ENCODE measurements around the gene GLCE. TPM values are rescaled to one million over a fixed set of nuclear protein-coding genes. Genes with fewer than 3 reads are reported as not detected.

The GLCE gene
- total RNA-seq, 1 donor from 2014 or later: 5.6 TPM

DNA sequence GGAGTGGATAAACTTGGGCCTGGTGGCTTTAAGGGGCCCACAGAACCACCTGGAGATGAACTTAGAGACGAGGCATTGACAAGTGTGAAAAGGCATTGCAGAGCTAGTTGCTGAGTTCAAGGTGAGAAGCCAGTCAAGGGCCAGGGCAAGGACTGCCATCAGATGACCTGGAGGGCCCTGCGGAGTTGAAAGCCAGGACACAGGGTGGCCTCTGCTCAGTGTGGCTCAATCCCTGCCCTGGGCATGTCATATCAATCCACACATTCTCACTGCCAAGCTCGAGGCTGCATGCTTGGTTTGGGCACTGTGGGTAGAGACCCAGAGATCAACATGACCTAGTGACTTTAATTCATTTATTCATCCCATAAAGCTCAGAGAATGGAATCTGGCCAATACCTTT, 147.5 kb downstream of the GLCE start:
- ATAC-seq (ENCODE audit: low read depth) (no peak), DNase-seq (no peak)
- no peak for TF ChIP-seq CTCF (IDR thresholded peaks at IDR 0.05)
- H3K4me3 Mint-ChIP-seq: no peak overlapping the region
- H3K9me3 Mint-ChIP-seq: no peaks in the 10 kb centered on the region
- no peaks in the 10 kb centered on the region for H3K36me3 Mint-ChIP-seq (ENCODE audit: low read depth)
- POLR2A ChIA-PET: no interaction called here
- no peaks in the 10 kb centered on the region for H3K4me1 Mint-ChIP-seq
- intact Hi-C loops (cut with micrococcal nuclease): no loop called here
- H3K27ac Mint-ChIP-seq: no peak overlapping the region
- CTCF ChIA-PET: no interaction called here
- peaks cover 14% of the 10 kb centered on the region for H3K27me3 Mint-ChIP-seq

DNA sequence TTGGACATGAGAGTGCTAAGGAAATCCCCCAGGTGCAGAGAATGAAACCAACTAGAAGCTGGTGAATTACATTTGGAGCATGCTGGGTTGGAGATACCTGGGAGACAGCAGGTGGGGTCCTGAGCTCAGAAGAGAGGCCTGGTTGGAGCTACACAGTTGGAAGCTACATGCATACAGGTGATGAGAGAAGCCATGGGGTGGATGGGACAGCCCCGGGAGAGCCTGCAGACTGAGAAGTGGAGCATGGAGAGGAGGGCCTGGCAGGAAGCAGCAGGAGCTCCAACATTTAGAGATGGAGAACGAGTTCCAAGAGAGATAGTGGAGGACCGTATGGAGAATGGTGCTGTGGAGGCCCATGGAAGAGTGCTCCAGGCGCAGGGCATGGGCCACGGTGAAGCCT, 148.5 kb downstream of the GLCE start:
- Mint-ChIP-seq H3K4me3 (no peak overlapping the region), H3K27me3 (peaks cover 15% of the 10 kb centered on the region), H3K27ac (no peak overlapping the region), H3K36me3 (ENCODE audit: low read depth) (no peaks in the 10 kb centered on the region), H3K4me1 (peaks cover 3% of the 10 kb centered on the region), H3K9me3 (no peaks in the 10 kb centered on the region)
- CTCF ChIA-PET: no interaction called here
- POLR2A ChIA-PET: no interaction called here
- no peak for DNase-seq
- ATAC-seq (ENCODE audit: low read depth): no peak
- TF ChIP-seq CTCF (IDR thresholded peaks at IDR 0.05): no peak
- intact Hi-C loops (cut with micrococcal nuclease): no loop called here

DNA sequence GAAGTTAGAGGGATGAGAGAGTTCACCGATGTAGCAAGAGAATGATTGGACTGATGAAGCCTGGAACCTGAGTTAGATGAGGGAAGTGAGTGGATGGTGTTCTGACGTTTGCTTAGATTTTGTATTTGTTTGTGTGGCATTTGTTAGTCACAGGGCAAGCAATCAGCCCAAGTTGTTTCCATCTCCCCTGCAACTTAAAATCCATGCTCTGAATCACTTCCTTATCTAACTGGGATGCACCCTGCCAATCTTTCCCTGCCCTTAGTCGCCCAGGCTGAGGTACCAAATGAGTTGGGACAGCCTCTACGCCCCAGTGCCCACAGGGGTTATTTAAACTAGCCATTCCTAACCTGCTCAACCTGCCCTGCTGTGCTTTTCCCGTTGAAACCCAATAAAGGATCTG, 150.9 kb downstream of the GLCE start:
- POLR2A ChIA-PET: no interaction called here
- ATAC-seq (ENCODE audit: low read depth): no peak
- TF ChIP-seq CTCF (IDR thresholded peaks at IDR 0.05): no peak
- Mint-ChIP-seq H3K4me3 (no peak overlapping the region), H3K4me1 (peaks cover 3% of the 10 kb centered on the region), H3K36me3 (ENCODE audit: low read depth) (no peaks in the 10 kb centered on the region), H3K27ac (no peak overlapping the region), H3K27me3 (peaks cover 11% of the 10 kb centered on the region), H3K9me3 (no peaks in the 10 kb centered on the region)
- no peak for DNase-seq
- intact Hi-C loops (cut with micrococcal nuclease): no loop called here
- CTCF ChIA-PET: no interaction called here

DNA sequence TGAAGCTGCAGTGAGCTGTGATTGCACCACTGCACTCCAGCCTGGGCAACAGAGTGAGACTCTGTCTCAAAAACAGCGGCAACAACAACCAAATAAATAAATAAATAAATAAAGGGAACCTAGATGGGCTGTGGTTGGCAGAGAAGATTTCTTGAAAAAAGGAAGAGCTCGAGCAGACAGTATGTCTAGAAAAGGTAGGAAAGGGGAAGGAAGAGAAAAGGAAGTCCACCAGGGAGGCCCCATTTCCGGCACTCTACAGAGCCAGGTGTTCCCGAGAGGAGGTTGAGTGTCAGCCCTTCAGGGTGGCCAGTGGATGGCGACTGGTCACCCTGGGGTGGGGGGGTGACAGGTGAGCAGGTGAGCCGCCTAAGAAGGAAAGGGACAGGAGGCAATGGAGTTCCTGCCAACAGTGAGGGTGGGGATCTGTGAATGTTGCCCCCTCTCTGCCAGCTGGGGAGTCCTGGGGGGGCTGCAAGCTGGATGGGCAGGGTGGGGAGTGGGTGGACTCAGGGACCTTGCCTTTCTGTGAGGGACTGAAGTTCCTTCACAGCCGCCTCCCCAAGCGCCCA, 153.1 kb downstream of the GLCE start:
- Mint-ChIP-seq H3K27ac (no peak overlapping the region), H3K9me3 (no peaks in the 10 kb centered on the region), H3K36me3 (ENCODE audit: low read depth) (no peaks in the 10 kb centered on the region), H3K27me3 (peaks cover 14% of the 10 kb centered on the region), H3K4me3 (no peak overlapping the region), H3K4me1 (peaks cover 3% of the 10 kb centered on the region)
- ChIA-PET CTCF (no interaction called here), POLR2A (no interaction called here)
- no peak for DNase-seq
- TF ChIP-seq CTCF (IDR thresholded peaks at IDR 0.05): no peak
- ATAC-seq (ENCODE audit: low read depth): no peak
- intact Hi-C loops (cut with micrococcal nuclease): no loop called here

GRCh38 chr15:69314131-69314530, 153.7 kb downstream of the GLCE start:
- CTCF ChIA-PET: no interaction called here
- Mint-ChIP-seq H3K9me3 (no peaks in the 10 kb centered on the region), H3K27me3 (peaks cover 14% of the 10 kb centered on the region), H3K27ac (no peak overlapping the region), H3K4me1 (peaks cover 3% of the 10 kb centered on the region), H3K4me3 (no peak overlapping the region), H3K36me3 (ENCODE audit: low read depth) (no peaks in the 10 kb centered on the region)
- intact Hi-C loops (cut with micrococcal nuclease): no loop called here
- TF ChIP-seq CTCF (IDR thresholded peaks at IDR 0.05): no peak
- DNase-seq: no peak
- ATAC-seq (ENCODE audit: low read depth): no peak
- POLR2A ChIA-PET: no interaction called here

All from activated B cell treated with CpG ODN at 0.5 μM for 24 hours (primary cell).